H9 (cell line): ENCODE measurements around the gene GNB1L. TPM values are rescaled to one million over a fixed set of nuclear protein-coding genes. Genes with fewer than 3 reads are reported as not detected.

Source experiments
- DNase-seq: peaks from one replicate; pipeline ENCODE4 v3.0.0-alpha.2; 2017
- H2AFZ ChIP-seq: one replicate; pipeline ENCODE4 v1.6.1; 2013; ENCODE audit warnings: mild to moderate bottlenecking, low read length, control low read depth, moderate library complexity
- H2AK5ac ChIP-seq: 2 replicates; pipeline ENCODE4 v1.6.1; 2013; ENCODE audit warnings: low read length, control low read depth, mixed read lengths; ENCODE audit not compliant: insufficient read length
- H2BK120ac ChIP-seq: one replicate; pipeline ENCODE4 v1.6.1; 2013; ENCODE audit warnings: low read depth, mild to moderate bottlenecking, low read length, control low read depth, inconsistent platforms; ENCODE audit not compliant: poor library complexity, severe bottlenecking
- H2BK12ac ChIP-seq: 2 replicates; pipeline ENCODE4 v1.6.1; 2013; ENCODE audit warnings: low read length, control low read depth, mixed read lengths, low read depth; ENCODE audit not compliant: insufficient read length
- H2BK15ac ChIP-seq: 2 replicates; pipeline ENCODE4 v1.6.1; 2013; ENCODE audit warnings: low read depth, low read length, control low read depth
- H2BK20ac ChIP-seq: one replicate; pipeline ENCODE4 v1.6.1; 2013; ENCODE audit warnings: low read depth, mild to moderate bottlenecking, low read length, control low read depth, inconsistent platforms; ENCODE audit not compliant: poor library complexity, severe bottlenecking
- H2BK5ac ChIP-seq: 2 replicates; pipeline ENCODE4 v1.6.1; 2013; ENCODE audit warnings: low read length, control low read depth, mixed read lengths; ENCODE audit not compliant: insufficient read length
- H3K14ac ChIP-seq: 2 replicates; pipeline ENCODE4 v1.6.1; 2013; ENCODE audit warnings: low read length, control low read depth; ENCODE audit not compliant: insufficient read depth
- H3K18ac ChIP-seq: 2 replicates; pipeline ENCODE4 v1.6.1; 2013; ENCODE audit warnings: low read depth, mild to moderate bottlenecking, mixed read lengths, low read length, control low read depth; ENCODE audit not compliant: insufficient read length
- H3K23ac ChIP-seq: 2 replicates; pipeline ENCODE4 v1.6.1; 2013; ENCODE audit warnings: low read length, control low read depth, mixed read lengths, low read depth; ENCODE audit not compliant: insufficient read length
- H3K23me2 ChIP-seq: 2 replicates; pipeline ENCODE4 v1.6.1; 2013; ENCODE audit warnings: low read depth, mild to moderate bottlenecking, mixed read lengths, low read length, control low read depth; ENCODE audit not compliant: insufficient read length, poor library complexity, severe bottlenecking
- H3K27ac ChIP-seq: 2 replicates; pipeline ENCODE4 v1.5.1; 2013; ENCODE audit warnings: low read length, control low read depth, mixed read lengths, low read depth; ENCODE audit not compliant: insufficient read length
- H3K27me3 ChIP-seq: 2 replicates; pipeline ENCODE4 v1.6.1; 2013; ENCODE audit warnings: low read length, control low read depth, inconsistent platforms; ENCODE audit not compliant: insufficient read depth
- H3K4ac ChIP-seq: 2 replicates; pipeline ENCODE4 v1.6.1; 2013; ENCODE audit warnings: low read depth, mild to moderate bottlenecking, control low read depth, inconsistent platforms, low read length, moderate library complexity
- H3K4me1 ChIP-seq: 2 replicates; pipeline ENCODE4 v1.6.1; 2013; ENCODE audit warnings: low read length, control low read depth, inconsistent platforms; ENCODE audit not compliant: insufficient read depth
- H3K4me2 ChIP-seq: 2 replicates; pipeline ENCODE4 v1.6.1; 2013; ENCODE audit warnings: low read length, control low read depth, mixed read lengths; ENCODE audit not compliant: insufficient read length, insufficient read depth
- H3K56ac ChIP-seq: 2 replicates; pipeline ENCODE4 v1.6.1; 2013; ENCODE audit warnings: low read depth, mild to moderate bottlenecking, mixed read lengths, low read length, control low read depth; ENCODE audit not compliant: insufficient read length
- H3K79me1 ChIP-seq: 2 replicates; pipeline ENCODE4 v1.6.1; 2013; ENCODE audit warnings: low read depth, mild to moderate bottlenecking, moderate library complexity, low read length, control low read depth, inconsistent platforms; ENCODE audit not compliant: insufficient read depth, poor library complexity, severe bottlenecking
- H3K79me2 ChIP-seq: 2 replicates; pipeline ENCODE4 v1.6.1; 2013; ENCODE audit warnings: low read length, control low read depth, inconsistent platforms; ENCODE audit not compliant: insufficient read depth
- H3K9ac ChIP-seq: 2 replicates; pipeline ENCODE4 v1.6.1; 2013; ENCODE audit warnings: low read length, control low read depth, mixed read lengths; ENCODE audit not compliant: insufficient read length; ENCODE audit errors: extremely low read depth
- H3K9me3 ChIP-seq: one replicate; pipeline ENCODE4 v1.6.1; 2013; ENCODE audit warnings: low read depth, low read length, inconsistent platforms; ENCODE audit not compliant: control insufficient read depth
- H3T11ph ChIP-seq: one replicate; pipeline ENCODE4 v1.6.1; 2013; ENCODE audit warnings: mild to moderate bottlenecking, low read length, control low read depth, inconsistent platforms
- H4K20me1 ChIP-seq: one replicate; pipeline ENCODE4 v1.6.1; 2013; ENCODE audit not compliant: control insufficient read depth, insufficient read length, insufficient read depth
- H4K5ac ChIP-seq: 2 replicates; pipeline ENCODE4 v1.6.1; 2013; ENCODE audit warnings: low read depth, mild to moderate bottlenecking, mixed read lengths, low read length, control low read depth; ENCODE audit not compliant: insufficient read length
- H4K8ac ChIP-seq: replicated peaks from 2 replicates; pipeline ENCODE4 v1.6.1; 2013; ENCODE audit warnings: low read length, control low read depth, mixed read lengths, low read depth; ENCODE audit not compliant: insufficient read length
- H4K91ac ChIP-seq: 2 replicates; pipeline ENCODE4 v1.6.1; 2013; ENCODE audit warnings: low read depth, mild to moderate bottlenecking, moderate library complexity, mixed read lengths, low read length, control low read depth; ENCODE audit not compliant: insufficient read length
- H3K27ac Mint-ChIP-seq, 3 experiments: 2 replicates in 2 of 3; 3 replicates in 1 of 3; pipeline ENCODE4 v1.8.0; 2020 to 2021; ENCODE audit warnings: mixed read lengths in 3 of 3, mild to moderate bottlenecking in 1 of 3, moderate library complexity in 1 of 3
- H3K27me3 Mint-ChIP-seq: 2 replicates; pipeline ENCODE4 v1.8.0; 2021; ENCODE audit warnings: low read depth, mild to moderate bottlenecking, moderate library complexity, mixed read lengths
- H3K36me3 Mint-ChIP-seq, 3 experiments: 2 replicates in 2 of 3; 3 replicates in 1 of 3; pipeline ENCODE4 v1.8.0; 2020 to 2021; ENCODE audit warnings: low read depth in 3 of 3, mixed read lengths in 3 of 3; ENCODE audit not compliant: insufficient read depth in 1 of 3
- H3K4me1 Mint-ChIP-seq, 2 experiments: 2 replicates each; pipeline ENCODE4 v1.8.0; 2020; ENCODE audit warnings: mixed read lengths in 2 of 2
- H3K4me3 Mint-ChIP-seq, 2 experiments: 2 replicates in 1 of 2; 3 replicates in 1 of 2; pipeline ENCODE4 v1.8.0; 2020 to 2021; ENCODE audit warnings: mild to moderate bottlenecking in 2 of 2, mixed read lengths in 2 of 2, moderate library complexity in 1 of 2
- H3K9me3 Mint-ChIP-seq, 2 experiments: 2 replicates in 1 of 2; 3 replicates in 1 of 2; pipeline ENCODE4 v1.8.0; 2020; ENCODE audit warnings: mild to moderate bottlenecking in 2 of 2, mixed read lengths in 2 of 2, moderate library complexity in 1 of 2
- WGBS: extraction: QIAGEN DNeasy Blood & Tissue Kit; methylation state at CpG from one replicate; pipeline ENCODE4 v1.1.7; 2013; ENCODE audit warnings: missing lambda C conversion rate, low lambda C conversion rate, mixed read lengths; ENCODE audit not compliant: insufficient read length; ENCODE audit errors: extremely low coverage; 5-methylcytosine and 5-hydroxymethylcytosine counted together
- total RNA-seq: library from RNA; stranded (reverse); gene quantifications from 2 replicates; pipeline ENCODE4 v1.2.1, GENCODE V29; 2021
- TF ChIP-seq, protein P1 (sequence below): fragments of 200-600 bp; sonication (generic); conservative IDR thresholded peaks from 3 replicates; pipeline ENCODE4 v1.8.0; 2021; ENCODE audit warnings: antibody characterized with exemption, mild to moderate bottlenecking

GNB1L gene
- total RNA-seq, 1 experiment from 2014 or later: 22.4 TPM

- Histone ChIP-seq H3K23me2 (no peaks in the 10 kb centered on the region), H2AFZ (no peak overlapping the region), H3K56ac (no peak overlapping the region), H3K79me2 (no peaks in the 10 kb centered on the region), H4K8ac (no peak overlapping the region), H3K23ac (no peak overlapping the region), H3K4me2 (no peak overlapping the region), H3K18ac (no peak overlapping the region), H2BK12ac (no peak overlapping the region), H4K20me1 (no peaks in the 10 kb centered on the region), H2AK5ac (no peak overlapping the region), H4K5ac (no peak overlapping the region), H3K14ac (no peak overlapping the region), H2BK120ac (no peak overlapping the region), H3K9me3 (no peaks in the 10 kb centered on the region), H3K9ac (no peak overlapping the region), H3T11ph (no peak overlapping the region), H3K27ac (no peak overlapping the region), H3K4ac (no peak overlapping the region), H4K91ac (no peak overlapping the region), H3K4me1 (no peaks in the 10 kb centered on the region), H2BK15ac (no peak overlapping the region), H2BK20ac (no peak overlapping the region), H3K27me3 (no peaks in the 10 kb centered on the region), H2BK5ac (no peak overlapping the region), H3K79me1 (no peaks in the 10 kb centered on the region)
- no peaks in the 10 kb centered on the region; a peak in 1 of 5 replicates for H3K9me3 Mint-ChIP-seq
- TF ChIP-seq, protein P1, sequence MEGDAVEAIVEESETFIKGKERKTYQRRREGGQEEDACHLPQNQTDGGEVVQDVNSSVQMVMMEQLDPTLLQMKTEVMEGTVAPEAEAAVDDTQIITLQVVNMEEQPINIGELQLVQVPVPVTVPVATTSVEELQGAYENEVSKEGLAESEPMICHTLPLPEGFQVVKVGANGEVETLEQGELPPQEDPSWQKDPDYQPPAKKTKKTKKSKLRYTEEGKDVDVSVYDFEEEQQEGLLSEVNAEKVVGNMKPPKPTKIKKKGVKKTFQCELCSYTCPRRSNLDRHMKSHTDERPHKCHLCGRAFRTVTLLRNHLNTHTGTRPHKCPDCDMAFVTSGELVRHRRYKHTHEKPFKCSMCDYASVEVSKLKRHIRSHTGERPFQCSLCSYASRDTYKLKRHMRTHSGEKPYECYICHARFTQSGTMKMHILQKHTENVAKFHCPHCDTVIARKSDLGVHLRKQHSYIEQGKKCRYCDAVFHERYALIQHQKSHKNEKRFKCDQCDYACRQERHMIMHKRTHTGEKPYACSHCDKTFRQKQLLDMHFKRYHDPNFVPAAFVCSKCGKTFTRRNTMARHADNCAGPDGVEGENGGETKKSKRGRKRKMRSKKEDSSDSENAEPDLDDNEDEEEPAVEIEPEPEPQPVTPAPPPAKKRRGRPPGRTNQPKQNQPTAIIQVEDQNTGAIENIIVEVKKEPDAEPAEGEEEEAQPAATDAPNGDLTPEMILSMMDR: no peak
- DNase-seq: no peak
- no peak overlapping the region for H3K4me3 Mint-ChIP-seq
- H3K27me3 Mint-ChIP-seq: peaks cover 16% of the 10 kb centered on the region
- H3K27ac Mint-ChIP-seq: no peak overlapping the region
- H3K36me3 Mint-ChIP-seq: no peaks in the 10 kb centered on the region
- WGBS: no CpG with 5 or more reads among the region's 13 CpGs
- peaks cover 7 to 19% of the 10 kb centered on the region in 2 experiments for H3K4me1 Mint-ChIP-seq
Measured at GRCh38 chr22:19746726-19747125, 107.9 kb downstream of the GNB1L start.
